HCT116 (cell line): Measurements from ENCODE around the gene APBA2. TPM values are rescaled to one million over a fixed set of nuclear protein-coding genes. Genes with fewer than 3 reads are reported as not detected.

Experiments
- ATAC-seq: fragments of 200-7000 bp; cut with Tn5 transposase; 2 replicates; pipeline ENCODE4 v1.9.1; 2020; ENCODE audit warnings: mild to moderate bottlenecking, moderate library complexity
- BruUV-seq: library from RNA; stranded (reverse); fragments of 400-500 nt; replicated peaks from 2 replicates; lab custom pipeline; 2021; lab: Mats Ljungman, UMichigan
- CTCF ChIA-PET: fragments of 300-600 bp; sonication (Branson Sonifier 250); formaldehyde crosslinking; loops from one replicate; lab custom pipeline; 2021; ENCODE audit warnings: antibody characterized with exemption; lab: Charles Lee
- POLR2A ChIA-PET: fragments of 300-600, 350-600 bp; sonication (Branson Sonifier 250); formaldehyde crosslinking; loops from one replicate; lab custom pipeline; 2021; ENCODE audit warnings: antibody characterized with exemption; lab: Charles Lee
- RAD21 ChIA-PET, 2 experiments: fragments of 300-600 bp; sonication (Branson Sonifier 250); formaldehyde crosslinking; loops; one replicate each; lab custom pipeline; 2023; ENCODE audit warnings: low total read pairs in 2 of 2; ENCODE audit not compliant: uncharacterized antibody in 2 of 2, unreplicated experiment in 2 of 2, low non-redundant PET in 1 of 2; lab: Charles Lee
- DNase-seq: peaks from one replicate; pipeline ENCODE4 v3.0.0-alpha.2; 2010; ENCODE audit warnings: low read depth, low spot score
- H2AFZ ChIP-seq: fragments of 200-600 bp; shearing (Covaris generic), sonication (generic); 2 replicates; pipeline ENCODE4 v1.6.1; 2017; ENCODE audit warnings: low read depth, mixed run types, mixed read lengths, antibody characterized with exemption, low read length; ENCODE audit not compliant: poor library complexity, severe bottlenecking
- H3K27ac ChIP-seq: 2 replicates; pipeline ENCODE4 v1.5.1; 2012; ENCODE audit warnings: low read depth, low read length
- H3K27me3 ChIP-seq: fragments of 200-600 bp; sonication (generic); 2 replicates; pipeline ENCODE4 v1.6.1; 2016; ENCODE audit warnings: mixed run types, low read length, mixed read lengths; ENCODE audit not compliant: insufficient read depth
- H3K36me3 ChIP-seq, 2 experiments: fragments of 200-500 bp in 1 of 2; fragments of 200-600 bp in 1 of 2; sonication (Bioruptor generic) in 1 of 2; sonication (generic) in 1 of 2; 2 replicates each; pipeline versions ENCODE4 v1.5.1 to v1.6.1; 2014 to 2016; ENCODE audit warnings: low read length in 2 of 2, inconsistent platforms in 1 of 2, mixed read lengths in 1 of 2, mixed run types in 1 of 2; ENCODE audit not compliant: insufficient read depth in 2 of 2, control insufficient read depth in 1 of 2
- H3K4me1 ChIP-seq, 2 experiments: fragments of 200-600 bp in 1 of 2; sonication (generic) in 1 of 2; 2 replicates each; pipeline versions ENCODE4 v1.5.1 to v1.6.1; 2012 to 2017; ENCODE audit warnings: low read length in 2 of 2, inconsistent platforms in 1 of 2, mild to moderate bottlenecking in 1 of 2, mixed read lengths in 1 of 2, mixed run types in 1 of 2, moderate library complexity in 1 of 2; ENCODE audit not compliant: insufficient read depth in 2 of 2, control insufficient read depth in 1 of 2
- H3K4me2 ChIP-seq: fragments of 200-600 bp; sonication (generic); 2 replicates; pipeline ENCODE4 v1.6.1; 2017; ENCODE audit warnings: mixed run types, low read length, mixed read lengths
- H3K4me3 ChIP-seq, 2 experiments: fragments of 200-600 bp in 1 of 2; sonication (generic) in 1 of 2; replicated peaks in 1 of 2; 2 replicates each; pipeline ENCODE4 v1.5.1; 2011 to 2016; ENCODE audit warnings: low read length in 2 of 2, control low read depth in 1 of 2, low read depth in 1 of 2, mild to moderate bottlenecking in 1 of 2, mixed read lengths in 1 of 2, mixed run types in 1 of 2
- H3K79me2 ChIP-seq: fragments of 200-600 bp; sonication (generic); 2 replicates; pipeline ENCODE4 v1.6.1; 2017; ENCODE audit warnings: mild to moderate bottlenecking, mixed run types, low read length, moderate library complexity, mixed read lengths; ENCODE audit not compliant: insufficient read depth
- H3K9ac ChIP-seq: fragments of 200-600 bp; sonication (generic); 2 replicates; pipeline ENCODE4 v1.6.1; 2016; ENCODE audit warnings: low read length, mixed read lengths
- H3K9me2 ChIP-seq: fragments of 200-600 bp; sonication (generic), shearing (Covaris generic); 2 replicates; pipeline ENCODE4 v1.6.1; 2017; ENCODE audit warnings: mixed run types, mild to moderate bottlenecking, moderate library complexity; ENCODE audit not compliant: insufficient read depth
- H3K9me3 ChIP-seq, 2 experiments: fragments of 200-500 bp in 1 of 2; fragments of 200-600 bp in 1 of 2; sonication (Bioruptor generic) in 1 of 2; sonication (generic) in 1 of 2; 2 replicates each; pipeline ENCODE4 v1.6.1; 2014 to 2017; ENCODE audit warnings: low read length in 2 of 2, mixed read lengths in 2 of 2, inconsistent platforms in 1 of 2, low read depth in 1 of 2, mild to moderate bottlenecking in 1 of 2, mixed run types in 1 of 2, moderate library complexity in 1 of 2; ENCODE audit not compliant: control insufficient read depth in 1 of 2, insufficient read depth in 1 of 2
- H4K20me1 ChIP-seq: fragments of 200-600 bp; sonication (generic), shearing (Covaris generic); 2 replicates; pipeline ENCODE4 v1.6.1; 2017; ENCODE audit warnings: mixed run types, mild to moderate bottlenecking, moderate library complexity; ENCODE audit not compliant: insufficient read depth
- CBX3 ChIP-seq: IDR thresholded peaks from 2 replicates; pipeline ENCODE4 v1.6.1; 2012; ENCODE audit warnings: low read depth
- CTCF ChIP-seq, 3 experiments: fragments of 200-600 bp in 1 of 3; sonication (generic) in 1 of 3; IDR thresholded peaks in 2 of 3; conservative IDR thresholded peaks in 1 of 3; 2 replicates each; pipeline ENCODE4 v1.5.1; 2012 to 2017; ENCODE audit warnings: low read depth in 2 of 3, low read length in 2 of 3, antibody characterized with exemption in 1 of 3, borderline replicate concordance in 1 of 3, control low read depth in 1 of 3, mild to moderate bottlenecking in 1 of 3, mixed read lengths in 1 of 3, mixed run types in 1 of 3, moderate library complexity in 1 of 3; ENCODE audit not compliant: insufficient read depth in 1 of 3
- EGR1 ChIP-seq: IDR thresholded peaks from 2 replicates; pipeline ENCODE4 v1.6.1; 2012; ENCODE audit warnings: low read depth
- ELF1 ChIP-seq: IDR thresholded peaks from 2 replicates; pipeline ENCODE4 v1.6.1; 2012; ENCODE audit warnings: low read depth, borderline replicate concordance
- EZH2 ChIP-seq: fragments of 200-600 bp; sonication (generic); IDR thresholded peaks from 2 replicates; pipeline ENCODE4 v1.6.1; 2017; ENCODE audit warnings: antibody characterized with exemption, mixed run types
- EZH2phosphoT487 ChIP-seq: fragments of 200-600 bp; IDR thresholded peaks from 2 replicates; pipeline ENCODE4 v1.6.1; 2018; ENCODE audit warnings: antibody characterized with exemption, borderline replicate concordance
- JUND ChIP-seq: IDR thresholded peaks from 2 replicates; pipeline ENCODE4 v1.6.1; 2012
- POLR2A ChIP-seq: IDR thresholded peaks from 2 replicates; pipeline ENCODE4 v1.7.0; 2011; ENCODE audit warnings: borderline replicate concordance; ENCODE audit not compliant: insufficient read depth, insufficient read length; ENCODE audit errors: extremely low read depth
- POLR2AphosphoS5 ChIP-seq: IDR thresholded peaks from 2 replicates; pipeline ENCODE4 v1.6.1; 2011; ENCODE audit warnings: mild to moderate bottlenecking, low read depth, low read length, moderate library complexity
- RAD21 ChIP-seq: IDR thresholded peaks from 2 replicates; pipeline ENCODE4 v1.6.1; 2012; ENCODE audit warnings: low read depth, mild to moderate bottlenecking
- SIN3A ChIP-seq: IDR thresholded peaks from 2 replicates; pipeline ENCODE4 v1.6.1; 2012; ENCODE audit warnings: low read depth
- SP1 ChIP-seq: IDR thresholded peaks from 2 replicates; pipeline ENCODE4 v1.6.1; 2012; ENCODE audit warnings: low read depth
- SRF ChIP-seq: IDR thresholded peaks from 2 replicates; pipeline ENCODE4 v1.6.1; 2012; ENCODE audit warnings: low read depth
- TCF7L2 ChIP-seq: IDR thresholded peaks from 2 replicates; pipeline ENCODE4 v1.7.0; 2011; ENCODE audit warnings: borderline replicate concordance, inconsistent platforms; ENCODE audit not compliant: insufficient read depth, insufficient read length; ENCODE audit errors: extremely low read depth
- YY1 ChIP-seq: IDR thresholded peaks from 2 replicates; pipeline ENCODE4 v1.6.1; 2011; ENCODE audit warnings: low read length, low read depth, moderate library complexity, mild to moderate bottlenecking; ENCODE audit not compliant: insufficient replicate concordance; ENCODE audit errors: extremely low read depth
- ZNF274 ChIP-seq: fragments of 200-500 bp; sonication (Bioruptor generic); IDR thresholded peaks from 2 replicates; pipeline ENCODE4 v1.6.1; 2014; ENCODE audit warnings: mild to moderate bottlenecking, low read depth, low read length, inconsistent platforms
- intact Hi-C: fragments of 100-400 bp; cut with micrococcal nuclease; formaldehyde crosslinking; loops from 2 replicates; pipeline ENCODE4 v1.10.0; 2022
- total RNA-seq: library from RNA; stranded (reverse); gene quantifications from one replicate; pipeline ENCODE4 v1.2.1, GENCODE V29; 2021; ENCODE audit not compliant: unreplicated experiment
- TF ChIP-seq, protein P1 (sequence below): IDR thresholded peaks from 2 replicates; pipeline ENCODE4 v1.6.1; 2011; ENCODE audit warnings: mild to moderate bottlenecking, low read length, moderate library complexity; ENCODE audit not compliant: insufficient replicate concordance; ENCODE audit errors: extremely low read depth
- TF ChIP-seq, protein P2 (sequence below): IDR thresholded peaks from 2 replicates; pipeline ENCODE4 v1.6.1; 2012

The APBA2 gene
- total RNA-seq, 1 experiment from 2014 or later = 0.47 TPM

DNA sequence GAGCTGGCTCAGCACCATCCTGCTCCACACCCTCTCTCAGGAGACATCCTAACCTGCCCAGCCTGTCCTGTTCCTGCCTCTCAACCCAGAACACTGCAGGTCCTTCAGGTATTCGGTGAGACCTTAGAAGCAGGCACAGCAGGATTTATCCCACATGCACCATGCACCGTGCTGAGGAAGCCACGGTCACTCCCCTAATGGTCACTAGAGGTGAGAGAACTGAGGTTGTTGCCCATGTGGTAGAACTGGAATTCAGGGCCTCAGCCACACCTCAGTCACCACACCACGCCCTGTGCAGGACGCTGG is 36.9 kb downstream of the APBA2 start:
- peaks cover 6 to 13% of the 10 kb centered on the region in 2 experiments; a peak in 3 of 4 replicates for H3K4me1 ChIP-seq
- no peak overlapping the region for H3K4me3 ChIP-seq
- H2AFZ ChIP-seq = no peak overlapping the region
- no peaks in the 10 kb centered on the region for H3K36me3 ChIP-seq
- ChIA-PET CTCF (interaction anchor here (1.1 to 1.8 kb wide), 4 partner anchors 10 to 181 kb away, joined by 3 to 7 read pairs (median 4); no protein-coding TSS in a partner anchor), POLR2A (no interaction called here), RAD21 (no interaction called here)
- intact Hi-C loops = no loop called here
- BruUV-seq = no TSS peak
- no peak for ATAC-seq
- H3K27me3 ChIP-seq = peaks cover 18% of the 10 kb centered on the region
- no peaks in the 10 kb centered on the region for H3K9me2 ChIP-seq
- H3K4me2 ChIP-seq = no peak overlapping the region
- no peaks in the 10 kb centered on the region for H3K79me2 ChIP-seq
- no peak for DNase-seq
- H3K27ac ChIP-seq = no peak overlapping the region
- no peaks in the 10 kb centered on the region for H4K20me1 ChIP-seq
- no peaks in the 10 kb centered on the region for H3K9me3 ChIP-seq
- H3K9ac ChIP-seq = no peak overlapping the region
- TF ChIP-seq CTCF (IDR thresholded peaks at IDR 0.05 in 2 of 3, conservative IDR thresholded peaks at IDR 0.05 in 1 of 3; ENCODE audit: borderline replicate concordance in 1 of 3, insufficient read depth in 1 of 3, low read depth in 2 of 3, low read length in 2 of 3) (no peak), ELF1 (no peak), RAD21 (no peak), EGR1 (no peak), TCF7L2 (no peak), CBX3 (no peak), ZNF274 (no peak), POLR2A (no peak), YY1 (no peak), EZH2 (no peak), POLR2AphosphoS5 (no peak), SIN3A (no peak), SP1 (no peak), EZH2phosphoT487 (no peak), JUND (no peak), SRF (no peak)
- TF ChIP-seq, protein P1, sequence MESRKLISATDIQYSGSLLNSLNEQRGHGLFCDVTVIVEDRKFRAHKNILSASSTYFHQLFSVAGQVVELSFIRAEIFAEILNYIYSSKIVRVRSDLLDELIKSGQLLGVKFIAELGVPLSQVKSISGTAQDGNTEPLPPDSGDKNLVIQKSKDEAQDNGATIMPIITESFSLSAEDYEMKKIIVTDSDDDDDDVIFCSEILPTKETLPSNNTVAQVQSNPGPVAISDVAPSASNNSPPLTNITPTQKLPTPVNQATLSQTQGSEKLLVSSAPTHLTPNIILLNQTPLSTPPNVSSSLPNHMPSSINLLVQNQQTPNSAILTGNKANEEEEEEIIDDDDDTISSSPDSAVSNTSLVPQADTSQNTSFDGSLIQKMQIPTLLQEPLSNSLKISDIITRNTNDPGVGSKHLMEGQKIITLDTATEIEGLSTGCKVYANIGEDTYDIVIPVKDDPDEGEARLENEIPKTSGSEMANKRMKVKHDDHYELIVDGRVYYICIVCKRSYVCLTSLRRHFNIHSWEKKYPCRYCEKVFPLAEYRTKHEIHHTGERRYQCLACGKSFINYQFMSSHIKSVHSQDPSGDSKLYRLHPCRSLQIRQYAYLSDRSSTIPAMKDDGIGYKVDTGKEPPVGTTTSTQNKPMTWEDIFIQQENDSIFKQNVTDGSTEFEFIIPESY = no peak
- TF ChIP-seq, protein P2, sequence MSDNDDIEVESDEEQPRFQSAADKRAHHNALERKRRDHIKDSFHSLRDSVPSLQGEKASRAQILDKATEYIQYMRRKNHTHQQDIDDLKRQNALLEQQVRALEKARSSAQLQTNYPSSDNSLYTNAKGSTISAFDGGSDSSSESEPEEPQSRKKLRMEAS = no peak
